Neural cell (in vitro differentiated cells): ENCODE data around the gene CILP2.

ENCODE experiments used
- EP300 ChIP-seq: fragments of 450-650 bp; conservative IDR thresholded peaks from 2 replicates; pipeline ENCODE4 v1.6.1; 2014; ENCODE audit warnings: antibody characterized with exemption, mild to moderate bottlenecking, moderate library complexity; ENCODE audit not compliant: poor library complexity, severe bottlenecking
- EZH2 ChIP-seq: fragments of 200-600, 300-800 bp; shearing (Covaris generic), sonication (generic); IDR thresholded peaks from 2 replicates; pipeline ENCODE4 v1.6.1; 2014; ENCODE audit warnings: antibody characterized with exemption, low read length, borderline replicate concordance, mild to moderate bottlenecking; ENCODE audit not compliant: insufficient read depth, poor library complexity, severe bottlenecking
- MXI1 ChIP-seq: fragments of 450-650 bp; conservative IDR thresholded peaks from 2 replicates; pipeline ENCODE4 v1.6.1; 2014; ENCODE audit warnings: antibody characterized with exemption, mild to moderate bottlenecking; ENCODE audit not compliant: poor library complexity, severe bottlenecking
- POLR2AphosphoS5 ChIP-seq: IDR thresholded peaks from 2 replicates; pipeline ENCODE4 v1.6.1; 2012
- SMC3 ChIP-seq: fragments of 450-650 bp; conservative IDR thresholded peaks from 2 replicates; pipeline ENCODE4 v1.6.1; 2014; ENCODE audit warnings: antibody characterized with exemption, mild to moderate bottlenecking, moderate library complexity; ENCODE audit not compliant: poor library complexity
- TAF1 ChIP-seq: IDR thresholded peaks from 2 replicates; pipeline ENCODE4 v1.6.1; 2012; ENCODE audit warnings: low read depth
- TF ChIP-seq, protein P1 (sequence below): fragments of 450-650 bp; IDR thresholded peaks from 2 replicates; pipeline ENCODE4 v1.5.1; 2014; ENCODE audit warnings: antibody characterized with exemption, mild to moderate bottlenecking, moderate library complexity; ENCODE audit not compliant: poor library complexity, severe bottlenecking
- TF ChIP-seq, protein P2 (sequence below): IDR thresholded peaks from 2 replicates; pipeline ENCODE4 v1.6.1; 2012; ENCODE audit warnings: borderline replicate concordance

DNA sequence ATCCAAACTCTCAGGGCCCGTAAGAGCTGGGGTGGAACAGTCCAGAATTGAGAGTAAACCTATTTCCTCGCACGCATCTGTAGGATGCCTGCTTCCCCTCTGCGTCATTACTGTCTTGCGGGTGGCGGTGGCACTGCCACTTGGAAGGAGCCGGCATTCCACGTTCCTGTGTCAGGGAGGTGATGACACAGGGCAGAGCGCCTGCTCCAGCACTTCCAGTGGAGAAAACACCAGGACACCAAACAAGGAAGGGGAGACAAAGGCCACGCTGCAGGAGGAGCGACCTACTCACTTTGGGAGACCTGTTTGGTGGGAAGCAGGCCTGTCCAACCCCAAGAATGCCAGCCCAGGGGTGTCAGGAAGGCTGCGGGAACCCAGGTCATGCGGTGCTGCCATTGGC is 43.3 kb downstream of the CILP2 start:
- TF ChIP-seq POLR2AphosphoS5 (no peak), EZH2 (no peak), EP300 (no peak), SMC3 (no peak), TAF1 (no peak), MXI1 (no peak)
- TF ChIP-seq, protein P1, sequence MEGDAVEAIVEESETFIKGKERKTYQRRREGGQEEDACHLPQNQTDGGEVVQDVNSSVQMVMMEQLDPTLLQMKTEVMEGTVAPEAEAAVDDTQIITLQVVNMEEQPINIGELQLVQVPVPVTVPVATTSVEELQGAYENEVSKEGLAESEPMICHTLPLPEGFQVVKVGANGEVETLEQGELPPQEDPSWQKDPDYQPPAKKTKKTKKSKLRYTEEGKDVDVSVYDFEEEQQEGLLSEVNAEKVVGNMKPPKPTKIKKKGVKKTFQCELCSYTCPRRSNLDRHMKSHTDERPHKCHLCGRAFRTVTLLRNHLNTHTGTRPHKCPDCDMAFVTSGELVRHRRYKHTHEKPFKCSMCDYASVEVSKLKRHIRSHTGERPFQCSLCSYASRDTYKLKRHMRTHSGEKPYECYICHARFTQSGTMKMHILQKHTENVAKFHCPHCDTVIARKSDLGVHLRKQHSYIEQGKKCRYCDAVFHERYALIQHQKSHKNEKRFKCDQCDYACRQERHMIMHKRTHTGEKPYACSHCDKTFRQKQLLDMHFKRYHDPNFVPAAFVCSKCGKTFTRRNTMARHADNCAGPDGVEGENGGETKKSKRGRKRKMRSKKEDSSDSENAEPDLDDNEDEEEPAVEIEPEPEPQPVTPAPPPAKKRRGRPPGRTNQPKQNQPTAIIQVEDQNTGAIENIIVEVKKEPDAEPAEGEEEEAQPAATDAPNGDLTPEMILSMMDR = no peak
- TF ChIP-seq, protein P2, sequence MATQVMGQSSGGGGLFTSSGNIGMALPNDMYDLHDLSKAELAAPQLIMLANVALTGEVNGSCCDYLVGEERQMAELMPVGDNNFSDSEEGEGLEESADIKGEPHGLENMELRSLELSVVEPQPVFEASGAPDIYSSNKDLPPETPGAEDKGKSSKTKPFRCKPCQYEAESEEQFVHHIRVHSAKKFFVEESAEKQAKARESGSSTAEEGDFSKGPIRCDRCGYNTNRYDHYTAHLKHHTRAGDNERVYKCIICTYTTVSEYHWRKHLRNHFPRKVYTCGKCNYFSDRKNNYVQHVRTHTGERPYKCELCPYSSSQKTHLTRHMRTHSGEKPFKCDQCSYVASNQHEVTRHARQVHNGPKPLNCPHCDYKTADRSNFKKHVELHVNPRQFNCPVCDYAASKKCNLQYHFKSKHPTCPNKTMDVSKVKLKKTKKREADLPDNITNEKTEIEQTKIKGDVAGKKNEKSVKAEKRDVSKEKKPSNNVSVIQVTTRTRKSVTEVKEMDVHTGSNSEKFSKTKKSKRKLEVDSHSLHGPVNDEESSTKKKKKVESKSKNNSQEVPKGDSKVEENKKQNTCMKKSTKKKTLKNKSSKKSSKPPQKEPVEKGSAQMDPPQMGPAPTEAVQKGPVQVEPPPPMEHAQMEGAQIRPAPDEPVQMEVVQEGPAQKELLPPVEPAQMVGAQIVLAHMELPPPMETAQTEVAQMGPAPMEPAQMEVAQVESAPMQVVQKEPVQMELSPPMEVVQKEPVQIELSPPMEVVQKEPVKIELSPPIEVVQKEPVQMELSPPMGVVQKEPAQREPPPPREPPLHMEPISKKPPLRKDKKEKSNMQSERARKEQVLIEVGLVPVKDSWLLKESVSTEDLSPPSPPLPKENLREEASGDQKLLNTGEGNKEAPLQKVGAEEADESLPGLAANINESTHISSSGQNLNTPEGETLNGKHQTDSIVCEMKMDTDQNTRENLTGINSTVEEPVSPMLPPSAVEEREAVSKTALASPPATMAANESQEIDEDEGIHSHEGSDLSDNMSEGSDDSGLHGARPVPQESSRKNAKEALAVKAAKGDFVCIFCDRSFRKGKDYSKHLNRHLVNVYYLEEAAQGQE = no peak
